ENCODE results near the gene PROB1.

GRCh38 chr5:139415221-139415861 is 20.4 kb upstream of the PROB1 start:
- TF ChIP-seq TAF1 (IDR thresholded peaks at IDR 0.05; ENCODE audit: low read depth): no peak
- TF ChIP-seq MAX (IDR thresholded peaks at IDR 0.05): no peak
